Smooth muscle cell (in vitro differentiated cells): ENCODE results near the gene MYCBPAP. TPM values are rescaled to one million over a fixed set of nuclear protein-coding genes. Genes with fewer than 3 reads are reported as not detected.

Source experiments
- DNase-seq: peaks from one replicate; lab custom pipeline; 2025; ENCODE audit not compliant: unreplicated experiment; lab: John Stamatoyannopoulos, UW
- H2AFZ ChIP-seq: fragments of 200-600 bp; sonication (generic); 2 replicates; pipeline ENCODE4 v1.6.0; 2016; ENCODE audit warnings: antibody characterized with exemption, low read depth, mild to moderate bottlenecking
- H3F3A ChIP-seq: fragments of 200-600 bp; sonication (generic); 2 replicates; pipeline ENCODE4 v1.6.0; 2017; ENCODE audit warnings: antibody characterized with exemption, low read depth
- H3K27ac ChIP-seq: fragments of 200-600 bp; sonication (generic); 2 replicates; pipeline ENCODE4 v1.5.1; 2016; ENCODE audit warnings: low read depth, mild to moderate bottlenecking
- H3K27me3 ChIP-seq: fragments of 200-600 bp; sonication (generic); 2 replicates; pipeline ENCODE4 v1.6.1; 2016; ENCODE audit warnings: low read depth, mild to moderate bottlenecking
- H3K36me3 ChIP-seq: fragments of 200-600 bp; sonication (generic); 2 replicates; pipeline ENCODE4 v1.5.1; 2016; ENCODE audit warnings: low read depth
- H3K4me1 ChIP-seq: fragments of 200-600 bp; sonication (generic); 2 replicates; pipeline ENCODE4 v1.5.1; 2016; ENCODE audit warnings: low read depth
- H3K4me2 ChIP-seq: fragments of 200-600 bp; sonication (generic); 2 replicates; pipeline ENCODE4 v1.6.0; 2016; ENCODE audit warnings: mild to moderate bottlenecking
- H3K4me3 ChIP-seq: fragments of 200-600 bp; sonication (generic); 2 replicates; pipeline ENCODE4 v1.5.1; 2016; ENCODE audit warnings: mild to moderate bottlenecking
- H3K79me2 ChIP-seq: fragments of 200-600 bp; sonication (generic); 2 replicates; pipeline ENCODE4 v1.6.0; 2016; ENCODE audit warnings: low read depth, mild to moderate bottlenecking
- H3K9ac ChIP-seq: fragments of 200-600 bp; sonication (generic); 2 replicates; pipeline ENCODE4 v1.6.0; 2016; ENCODE audit warnings: low read depth
- H3K9me3 ChIP-seq: fragments of 200-600 bp; sonication (generic); replicated peaks from 2 replicates; pipeline ENCODE4 v1.5.1; 2016; ENCODE audit warnings: low read depth
- H4K20me1 ChIP-seq: fragments of 200-600 bp; sonication (generic); 2 replicates; pipeline ENCODE4 v1.6.0; 2016; ENCODE audit warnings: low read depth
- WGBS: methylation state at CpG from one replicate; pipeline ENCODE4 v1.1.7; 2016; ENCODE audit warnings: low lambda C conversion rate; 5-methylcytosine and 5-hydroxymethylcytosine counted together
- polyA plus RNA-seq: library from polyadenylated mRNA; unstranded; fragments of >200 nt; fragmentation: Nextera tagmentation; extraction: Ambion mirVana; gene quantifications from 2 replicates; pipeline ENCODE4 v1.2.1, GENCODE V29; 2016
- total RNA-seq: library from RNA; depleted of rRNA; stranded (reverse); fragments of >200 nt; gene quantifications from 2 replicates; pipeline ENCODE4 v1.2.3, GENCODE V29; 2014
- TF ChIP-seq, protein P1 (sequence below): fragments of 200-600 bp; sonication (generic); IDR thresholded peaks from 2 replicates; pipeline ENCODE4 v1.5.1; 2017; ENCODE audit warnings: borderline replicate concordance, mild to moderate bottlenecking, antibody characterized with exemption; ENCODE audit not compliant: insufficient read depth, poor library complexity, severe bottlenecking

The MYCBPAP gene
- total and polyA plus RNA-seq, 2 experiments from 2014 or later = 0.90 to 0.97 TPM

DNA sequence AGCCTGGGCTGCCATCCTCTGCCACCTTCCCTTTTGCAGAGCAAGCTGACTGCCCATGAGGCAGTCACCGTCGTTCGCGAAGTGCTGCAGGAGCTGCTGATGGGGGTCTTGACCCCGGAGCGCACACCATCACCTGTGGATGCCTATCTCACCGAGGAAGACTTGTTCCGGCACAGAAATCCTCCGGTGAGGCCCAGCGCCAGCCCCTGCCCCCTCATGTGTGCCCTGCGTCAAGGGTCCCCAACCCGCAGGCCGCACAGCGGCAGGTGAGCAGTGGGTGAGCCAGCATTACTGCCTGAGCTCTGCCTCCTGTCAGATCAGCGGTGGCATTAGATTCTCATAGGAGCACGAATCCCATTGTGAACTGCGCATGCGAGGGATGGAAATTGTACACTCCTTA, 16.6 kb downstream of the MYCBPAP start:
- Histone ChIP-seq H3K79me2 (no peaks in the 10 kb centered on the region), H3K4me3 (no peak overlapping the region), H4K20me1 (no peaks in the 10 kb centered on the region), H3K9me3 (no peaks in the 10 kb centered on the region), H3K36me3 (no peaks in the 10 kb centered on the region), H3K9ac (no peak overlapping the region), H3K27ac (no peak overlapping the region), H2AFZ (no peak overlapping the region), H3K4me1 (no peaks in the 10 kb centered on the region), H3K27me3 (peaks cover 6% of the 10 kb centered on the region), H3F3A (no peaks in the 10 kb centered on the region), H3K4me2 (no peak overlapping the region)
- DNase-seq = no peak
- TF ChIP-seq, protein P1, sequence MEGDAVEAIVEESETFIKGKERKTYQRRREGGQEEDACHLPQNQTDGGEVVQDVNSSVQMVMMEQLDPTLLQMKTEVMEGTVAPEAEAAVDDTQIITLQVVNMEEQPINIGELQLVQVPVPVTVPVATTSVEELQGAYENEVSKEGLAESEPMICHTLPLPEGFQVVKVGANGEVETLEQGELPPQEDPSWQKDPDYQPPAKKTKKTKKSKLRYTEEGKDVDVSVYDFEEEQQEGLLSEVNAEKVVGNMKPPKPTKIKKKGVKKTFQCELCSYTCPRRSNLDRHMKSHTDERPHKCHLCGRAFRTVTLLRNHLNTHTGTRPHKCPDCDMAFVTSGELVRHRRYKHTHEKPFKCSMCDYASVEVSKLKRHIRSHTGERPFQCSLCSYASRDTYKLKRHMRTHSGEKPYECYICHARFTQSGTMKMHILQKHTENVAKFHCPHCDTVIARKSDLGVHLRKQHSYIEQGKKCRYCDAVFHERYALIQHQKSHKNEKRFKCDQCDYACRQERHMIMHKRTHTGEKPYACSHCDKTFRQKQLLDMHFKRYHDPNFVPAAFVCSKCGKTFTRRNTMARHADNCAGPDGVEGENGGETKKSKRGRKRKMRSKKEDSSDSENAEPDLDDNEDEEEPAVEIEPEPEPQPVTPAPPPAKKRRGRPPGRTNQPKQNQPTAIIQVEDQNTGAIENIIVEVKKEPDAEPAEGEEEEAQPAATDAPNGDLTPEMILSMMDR = no peak
- whole genome bisulfite sequencing = 95% methylated on average over 18 of the region's 18 CpGs

DNA sequence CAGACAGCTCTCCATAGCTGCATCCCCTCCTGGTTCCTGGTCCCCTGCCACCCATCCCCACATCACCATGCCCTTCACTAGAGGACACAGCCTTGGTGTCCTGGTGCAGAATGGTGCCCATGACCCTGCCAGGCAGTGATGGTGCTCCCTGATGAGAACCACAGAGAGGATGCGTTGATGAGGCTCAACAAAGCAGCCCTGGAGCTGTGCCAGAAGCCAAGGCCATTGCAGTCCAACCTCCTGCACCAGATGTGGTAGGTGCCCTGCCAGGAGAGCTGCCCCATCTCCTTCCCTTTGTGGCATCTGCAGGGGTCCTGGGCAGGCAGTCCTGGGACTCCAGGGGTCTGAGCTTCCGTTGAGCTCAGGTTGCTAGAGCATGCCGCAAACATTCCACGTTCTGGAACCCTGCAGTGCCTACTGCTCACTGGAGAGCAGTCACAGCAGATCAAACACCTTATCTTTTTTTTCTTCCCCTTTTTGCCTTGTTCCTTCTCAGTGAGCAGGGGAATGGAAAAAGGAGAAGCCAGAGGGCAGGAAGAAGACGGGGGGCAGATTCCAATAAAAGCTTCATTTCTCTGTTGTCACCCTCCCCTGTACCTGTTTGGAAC, 19.0 kb downstream of the MYCBPAP start:
- WGBS = 59% methylated on average over 5 of the region's 5 CpGs
- Histone ChIP-seq H3K79me2 (no peaks in the 10 kb centered on the region), H3K36me3 (no peaks in the 10 kb centered on the region), H3K4me3 (no peak overlapping the region), H3K4me2 (no peak overlapping the region), H3K9me3 (no peaks in the 10 kb centered on the region), H4K20me1 (no peaks in the 10 kb centered on the region), H3K27me3 (peaks cover 23% of the 10 kb centered on the region), H3K9ac (no peak overlapping the region), H3K4me1 (peaks cover under 1% of the 10 kb centered on the region), H3K27ac (no peak overlapping the region), H2AFZ (no peak overlapping the region), H3F3A (no peaks in the 10 kb centered on the region)
- TF ChIP-seq, protein P1 = no peak
- DNase-seq = no peak

DNA sequence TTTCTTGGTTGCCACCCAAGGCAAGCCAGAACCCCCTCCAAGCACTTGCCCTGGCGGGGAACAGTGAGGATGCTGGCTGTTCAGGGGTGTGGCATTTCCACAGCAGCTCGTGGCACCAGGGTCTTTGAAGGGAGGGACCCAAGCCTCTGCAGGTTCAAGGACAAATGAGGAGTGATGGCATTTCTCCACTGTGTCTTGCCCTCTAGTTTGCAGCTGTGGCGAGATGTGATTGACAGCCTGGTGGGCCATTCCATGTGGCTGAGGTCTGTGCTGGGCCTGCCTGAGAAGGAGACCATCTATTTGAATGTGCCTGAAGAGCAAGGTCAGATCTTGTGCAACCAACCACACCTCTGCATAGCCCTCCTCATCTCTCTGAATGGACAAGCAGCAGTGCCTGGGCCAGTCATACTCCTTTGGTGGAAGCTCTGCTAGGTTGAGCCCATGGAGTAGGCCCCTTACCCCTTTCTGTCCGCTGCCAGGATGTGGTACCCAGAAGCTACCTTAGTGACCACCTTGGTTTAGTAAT, 19.8 kb downstream of the MYCBPAP start:
- Histone ChIP-seq H3K4me3 (no peak overlapping the region), H3K27ac (no peak overlapping the region), H2AFZ (no peak overlapping the region), H3K9ac (no peak overlapping the region), H3K4me2 (no peak overlapping the region), H3K4me1 (peaks cover 8% of the 10 kb centered on the region), H3K27me3 (peaks cover 31% of the 10 kb centered on the region), H3K79me2 (no peaks in the 10 kb centered on the region), H3K36me3 (no peaks in the 10 kb centered on the region), H4K20me1 (no peaks in the 10 kb centered on the region), H3K9me3 (no peaks in the 10 kb centered on the region), H3F3A (no peaks in the 10 kb centered on the region)
- 46% methylated on average over 4 of the region's 4 CpGs for WGBS
- TF ChIP-seq, protein P1 = no peak
- DNase-seq = no peak

DNA sequence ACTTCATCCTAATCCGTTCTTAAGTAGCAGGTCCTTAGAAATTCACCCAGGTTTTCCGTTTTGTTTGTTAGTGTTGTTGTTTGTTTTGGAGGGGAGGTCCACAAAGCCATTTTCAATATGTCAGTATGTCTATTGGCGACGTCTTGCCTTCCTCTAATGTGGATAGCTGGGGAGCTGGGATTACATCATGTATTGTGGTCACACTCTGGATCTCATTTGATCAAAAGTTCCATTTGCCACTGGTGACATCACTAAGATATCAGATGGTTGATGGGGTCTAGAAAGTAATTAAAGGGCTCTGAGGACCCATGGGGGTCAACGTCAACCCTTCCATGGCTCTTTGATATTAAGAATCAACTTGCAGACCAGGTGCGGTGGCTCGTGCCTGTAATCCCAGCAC, 21.6 kb downstream of the MYCBPAP start:
- Histone ChIP-seq H2AFZ (no peak overlapping the region), H3K9me3 (no peaks in the 10 kb centered on the region), H3K4me1 (peaks cover 25% of the 10 kb centered on the region), H3K27ac (no peak overlapping the region), H3K79me2 (no peaks in the 10 kb centered on the region), H3K9ac (no peak overlapping the region), H4K20me1 (no peaks in the 10 kb centered on the region), H3K4me2 (no peak overlapping the region), H3F3A (no peaks in the 10 kb centered on the region), H3K36me3 (no peaks in the 10 kb centered on the region), H3K4me3 (no peak overlapping the region), H3K27me3 (peaks cover 39% of the 10 kb centered on the region)
- 94% methylated on average over 7 of the region's 7 CpGs for WGBS
- TF ChIP-seq, protein P1 = no peak
- no peak for DNase-seq
